Kidney epithelial cell (primary cell): Measurements from ENCODE around the gene KMT2A. TPM values are rescaled to one million over a fixed set of nuclear protein-coding genes. Genes with fewer than 3 reads are reported as not detected.

ENCODE experiments used
- DNase-seq: peaks from one replicate; pipeline ENCODE4 v3.0.0-alpha.2; 2010; ENCODE audit warnings: low read depth
- H3K27me3 ChIP-seq: 2 replicates; pipeline ENCODE4 v1.6.0; 2011; ENCODE audit warnings: low read length; ENCODE audit not compliant: control insufficient read depth, insufficient read depth
- H3K36me3 ChIP-seq: 2 replicates; pipeline ENCODE4 v1.5.1; 2011; ENCODE audit warnings: low read length; ENCODE audit not compliant: control insufficient read depth, insufficient read depth
- H3K4me3 ChIP-seq: 2 replicates; pipeline ENCODE4 v1.5.1; 2011; ENCODE audit warnings: low read depth, mild to moderate bottlenecking, control low read depth, low read length
- total RNA-seq: library from RNA; depleted of rRNA; stranded (reverse); fragments of >200 nt; gene quantifications from 2 replicates; pipeline ENCODE4 v1.2.3, GENCODE V29; 2015
- TF ChIP-seq, protein P1 (sequence below): IDR thresholded peaks from 2 replicates; pipeline ENCODE4 v1.5.1; 2011; ENCODE audit warnings: mild to moderate bottlenecking, moderate library complexity, low read length, control low read depth, inconsistent platforms; ENCODE audit not compliant: insufficient read depth, poor library complexity, severe bottlenecking

The KMT2A gene
- total RNA-seq, 1 donor from 2014 or later: 42.2 TPM

DNA sequence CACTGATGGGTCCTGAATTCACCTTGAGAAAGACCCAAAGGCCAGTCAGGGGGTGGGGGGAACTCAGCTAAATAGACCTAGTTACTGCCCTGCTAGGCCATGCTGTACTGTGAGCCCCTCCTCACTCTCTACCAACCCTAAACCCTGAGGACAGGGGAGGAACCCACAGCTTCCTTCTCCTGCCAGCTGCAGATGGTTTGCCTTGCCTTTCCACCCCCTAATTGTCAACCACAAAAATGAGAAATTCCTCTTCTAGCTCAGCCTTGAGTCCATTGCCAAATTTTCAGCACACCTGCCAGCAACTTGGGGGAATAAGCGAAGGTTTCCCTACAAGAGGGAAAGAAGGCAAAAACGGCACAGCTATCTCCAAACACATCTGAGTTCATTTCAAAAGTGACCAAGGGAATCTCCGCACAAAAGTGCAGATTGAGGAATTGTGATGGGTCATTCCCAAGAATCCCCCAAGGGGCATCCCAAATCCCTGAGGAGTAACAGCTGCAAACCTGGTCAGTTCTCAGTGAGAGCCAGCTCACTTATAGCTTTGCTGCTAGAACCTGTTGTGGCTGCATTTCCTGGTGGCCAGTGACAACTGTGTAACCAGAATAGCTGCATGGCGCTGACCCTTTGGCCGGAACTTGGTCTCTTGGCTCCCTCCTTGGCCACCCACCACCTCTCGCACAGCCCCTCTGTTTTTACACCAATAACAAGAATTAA is 88.6 kb downstream of the KMT2A start:
- TF ChIP-seq, protein P1, sequence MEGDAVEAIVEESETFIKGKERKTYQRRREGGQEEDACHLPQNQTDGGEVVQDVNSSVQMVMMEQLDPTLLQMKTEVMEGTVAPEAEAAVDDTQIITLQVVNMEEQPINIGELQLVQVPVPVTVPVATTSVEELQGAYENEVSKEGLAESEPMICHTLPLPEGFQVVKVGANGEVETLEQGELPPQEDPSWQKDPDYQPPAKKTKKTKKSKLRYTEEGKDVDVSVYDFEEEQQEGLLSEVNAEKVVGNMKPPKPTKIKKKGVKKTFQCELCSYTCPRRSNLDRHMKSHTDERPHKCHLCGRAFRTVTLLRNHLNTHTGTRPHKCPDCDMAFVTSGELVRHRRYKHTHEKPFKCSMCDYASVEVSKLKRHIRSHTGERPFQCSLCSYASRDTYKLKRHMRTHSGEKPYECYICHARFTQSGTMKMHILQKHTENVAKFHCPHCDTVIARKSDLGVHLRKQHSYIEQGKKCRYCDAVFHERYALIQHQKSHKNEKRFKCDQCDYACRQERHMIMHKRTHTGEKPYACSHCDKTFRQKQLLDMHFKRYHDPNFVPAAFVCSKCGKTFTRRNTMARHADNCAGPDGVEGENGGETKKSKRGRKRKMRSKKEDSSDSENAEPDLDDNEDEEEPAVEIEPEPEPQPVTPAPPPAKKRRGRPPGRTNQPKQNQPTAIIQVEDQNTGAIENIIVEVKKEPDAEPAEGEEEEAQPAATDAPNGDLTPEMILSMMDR: no peak
- DNase-seq: no peak
- Histone ChIP-seq H3K4me3 (no peak overlapping the region), H3K27me3 (no peaks in the 10 kb centered on the region), H3K36me3 (peaks cover 5% of the 10 kb centered on the region)

DNA sequence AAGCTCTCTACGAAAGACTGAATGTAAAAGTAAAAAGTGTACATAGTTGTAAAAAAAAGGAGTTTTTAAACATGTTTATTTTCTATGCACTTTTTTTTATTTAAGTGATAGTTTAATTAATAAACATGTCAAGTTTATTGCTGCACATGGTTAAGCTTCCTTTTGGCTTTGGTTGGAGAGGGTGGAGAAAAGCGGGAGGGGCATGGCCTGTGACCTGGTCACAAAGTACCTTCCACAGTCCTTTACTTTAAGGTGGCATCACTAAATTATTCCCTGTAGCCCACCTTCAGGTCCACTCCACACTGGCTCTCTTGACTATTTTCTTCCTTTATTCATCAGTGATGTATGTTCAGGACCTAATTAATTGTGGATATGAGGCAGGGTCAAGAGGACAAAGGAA is 90.4 kb downstream of the KMT2A start:
- TF ChIP-seq, protein P1: no peak

GRCh38 chr11:118527109-118527508 is 90.8 kb downstream of the KMT2A start, which contains the start of gene TTC36:
TTC36 (plus strand) TSS chr11:118527474; CDS start chr11:118527495, 21 bp downstream.
- TF ChIP-seq, protein P1: no peak

More for the DNA sequence above, 90.4 kb downstream of the KMT2A start:
- no peaks in the 10 kb centered on the region for H3K27me3 ChIP-seq
- H3K36me3 ChIP-seq: peaks cover 5% of the 10 kb centered on the region
- no peak overlapping the region for H3K4me3 ChIP-seq
- DNase-seq: no peak

GRCh38 chr11:118528511-118528910 is 92.2 kb downstream of the KMT2A start:
- TF ChIP-seq, protein P1: no peak
- H3K4me3 ChIP-seq: no peak overlapping the region
- peaks cover 3% of the 10 kb centered on the region for H3K36me3 ChIP-seq
- H3K27me3 ChIP-seq: no peaks in the 10 kb centered on the region
- no peak for DNase-seq

More at GRCh38 chr11:118527109-118527508, 90.8 kb downstream of the KMT2A start, which contains the start of gene TTC36:
- no peak for DNase-seq
- peaks cover 5% of the 10 kb centered on the region for H3K36me3 ChIP-seq
- H3K27me3 ChIP-seq: no peaks in the 10 kb centered on the region
- H3K4me3 ChIP-seq: no peak within 1 kb of the TSS

- TF ChIP-seq, protein P1: no peak
These were observed 93.4 kb downstream of the KMT2A start for GRCh38 chr11:118529584-118530175.

More at GRCh38 chr11:118529584-118530175, 93.4 kb downstream of the KMT2A start:
- Histone ChIP-seq H3K4me3 (peak overlapping the region; percentile 75), H3K27me3 (no peaks in the 10 kb centered on the region), H3K36me3 (peaks cover 1% of the 10 kb centered on the region)
- DNase-seq: no peak
